Measurements from ENCODE around the gene ERMP1. TPM values are rescaled to one million over a fixed set of nuclear protein-coding genes. Genes with fewer than 3 reads are reported as not detected.
A peak's percentile ranks its signal among the peaks of the same experiment; 100 is the strongest.
"Not testable (repeated sequence)": the region's sequence is repeated elsewhere in the genome, so short reads cannot be mapped to it uniquely, and the experiment has no call there.

Gene ERMP1
- total RNA-seq, 1 experiment from 2014 or later = 17.8 TPM

DNA sequence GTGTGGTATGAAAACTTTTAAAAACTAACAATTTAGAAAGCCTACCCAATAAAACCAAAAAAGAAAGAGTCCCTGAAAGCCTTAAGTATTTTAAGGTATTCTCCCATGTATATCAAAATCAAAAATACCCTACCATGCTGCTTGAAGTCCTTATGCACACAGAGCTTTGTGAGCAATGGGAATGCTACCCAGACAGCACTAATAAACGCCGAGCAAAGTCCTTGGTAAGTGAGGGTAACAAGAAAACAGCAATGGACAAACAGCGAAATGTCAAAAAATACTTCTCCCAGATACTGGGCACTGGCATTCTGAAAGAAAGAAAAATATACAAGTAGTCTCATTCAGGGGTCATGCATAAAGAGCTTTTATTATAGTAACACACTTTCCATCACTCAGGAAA is 27.4 kb downstream of the ERMP1 start:
- no peaks in the 10 kb centered on the region for H3K9me2 ChIP-seq (replicated peaks; ENCODE audit: low read length)
- no peaks in the 10 kb centered on the region for H4K20me1 ChIP-seq (ENCODE audit: low read length)
- DNase-seq (no peak), ATAC-seq (no peak)
- BruUV-seq (replicated peaks) = no TSS peak
- H3K4me2 ChIP-seq (ENCODE audit: low read length) = no peak overlapping the region
- TF ChIP-seq, protein P1, sequence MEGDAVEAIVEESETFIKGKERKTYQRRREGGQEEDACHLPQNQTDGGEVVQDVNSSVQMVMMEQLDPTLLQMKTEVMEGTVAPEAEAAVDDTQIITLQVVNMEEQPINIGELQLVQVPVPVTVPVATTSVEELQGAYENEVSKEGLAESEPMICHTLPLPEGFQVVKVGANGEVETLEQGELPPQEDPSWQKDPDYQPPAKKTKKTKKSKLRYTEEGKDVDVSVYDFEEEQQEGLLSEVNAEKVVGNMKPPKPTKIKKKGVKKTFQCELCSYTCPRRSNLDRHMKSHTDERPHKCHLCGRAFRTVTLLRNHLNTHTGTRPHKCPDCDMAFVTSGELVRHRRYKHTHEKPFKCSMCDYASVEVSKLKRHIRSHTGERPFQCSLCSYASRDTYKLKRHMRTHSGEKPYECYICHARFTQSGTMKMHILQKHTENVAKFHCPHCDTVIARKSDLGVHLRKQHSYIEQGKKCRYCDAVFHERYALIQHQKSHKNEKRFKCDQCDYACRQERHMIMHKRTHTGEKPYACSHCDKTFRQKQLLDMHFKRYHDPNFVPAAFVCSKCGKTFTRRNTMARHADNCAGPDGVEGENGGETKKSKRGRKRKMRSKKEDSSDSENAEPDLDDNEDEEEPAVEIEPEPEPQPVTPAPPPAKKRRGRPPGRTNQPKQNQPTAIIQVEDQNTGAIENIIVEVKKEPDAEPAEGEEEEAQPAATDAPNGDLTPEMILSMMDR (conservative IDR thresholded peaks at IDR 0.05; ENCODE audit: low read depth, low read length) = no peak
- no peak for TF ChIP-seq EZH2 (IDR thresholded peaks at IDR 0.05; ENCODE audit: low read length, unreplicated experiment)
- H3K9me3 ChIP-seq (ENCODE audit: low read length) = no peaks in the 10 kb centered on the region
- no peak overlapping the region for H3K9ac ChIP-seq (ENCODE audit: low read length)
- ChIA-PET CTCF (no interaction called here), POLR2A (ENCODE audit: unreplicated experiment) (no interaction called here)
- no peaks in the 10 kb centered on the region for H3F3A ChIP-seq (ENCODE audit: low read length, unreplicated experiment)
- H3K27me3 ChIP-seq (ENCODE audit: low read length) = no peaks in the 10 kb centered on the region
- H3K36me3 ChIP-seq (ENCODE audit: low read depth, low read length) = peaks cover 10% of the 10 kb centered on the region
- no peak overlapping the region for H3K27ac ChIP-seq (ENCODE audit: low read length)
- no peak overlapping the region for H2AFZ ChIP-seq (ENCODE audit: low read length)
- H3K79me2 ChIP-seq (ENCODE audit: low read length) = no peaks in the 10 kb centered on the region
- no peak overlapping the region for H3K4me3 ChIP-seq (ENCODE audit: low read length)
- intact Hi-C loops (cut with micrococcal nuclease) = no loop called here
- peaks cover 14% of the 10 kb centered on the region for H3K4me1 ChIP-seq (ENCODE audit: insufficient read depth, low read length)

DNA sequence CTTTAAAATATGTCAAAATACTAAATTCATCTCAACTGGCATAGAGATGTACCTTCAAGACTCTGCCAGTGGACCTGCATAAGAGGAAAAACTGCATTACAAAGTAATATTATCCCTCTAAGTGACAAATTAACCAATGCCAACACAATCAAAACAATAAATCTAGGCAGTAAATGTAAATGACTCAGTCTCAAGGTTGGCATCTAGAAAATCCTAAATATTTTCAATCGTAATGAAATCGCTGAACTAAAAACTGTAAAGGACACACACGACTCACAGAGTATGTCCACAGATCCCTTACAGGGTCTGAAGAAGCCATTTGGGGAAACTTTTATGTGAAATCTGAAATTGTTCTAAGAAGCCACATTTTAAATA is 31.2 kb downstream of the ERMP1 start:
- Histone ChIP-seq H3K9ac (ENCODE audit: low read length) (no peak overlapping the region), H3K4me3 (ENCODE audit: low read length) (no peak overlapping the region), H3K4me2 (ENCODE audit: low read length) (0 out of 2 replicates have a peak overlapping the region, but pooled peaks have one; percentile 8), H3K27ac (ENCODE audit: low read length) (no peak overlapping the region), H4K20me1 (ENCODE audit: low read length) (no peaks in the 10 kb centered on the region), H3K9me3 (ENCODE audit: low read length) (no peaks in the 10 kb centered on the region), H3K27me3 (ENCODE audit: low read length) (no peaks in the 10 kb centered on the region), H3F3A (ENCODE audit: low read length, unreplicated experiment) (no peaks in the 10 kb centered on the region), H3K4me1 (ENCODE audit: insufficient read depth, low read length) (peaks cover 18% of the 10 kb centered on the region), H3K79me2 (ENCODE audit: low read length) (no peaks in the 10 kb centered on the region), H3K9me2 (replicated peaks; ENCODE audit: low read length) (no peaks in the 10 kb centered on the region), H3K36me3 (ENCODE audit: low read depth, low read length) (no peaks in the 10 kb centered on the region), H2AFZ (ENCODE audit: low read length) (no peak overlapping the region)
- BruUV-seq (replicated peaks) = no TSS peak
- DNase-seq = peak; percentile 47
- CTCF ChIA-PET = no interaction called here
- intact Hi-C loops (cut with micrococcal nuclease) = no loop called here
- POLR2A ChIA-PET (ENCODE audit: unreplicated experiment) = no interaction called here
- TF ChIP-seq EZH2 (IDR thresholded peaks at IDR 0.05; ENCODE audit: low read length, unreplicated experiment) (no peak), EZH2phosphoT487 (IDR thresholded peaks at IDR 0.05; ENCODE audit: borderline replicate concordance, low read length) (no peak)
- TF ChIP-seq, protein P1 (conservative IDR thresholded peaks at IDR 0.05; ENCODE audit: low read depth, low read length) = no peak
- ATAC-seq = peak; percentile 60

DNA sequence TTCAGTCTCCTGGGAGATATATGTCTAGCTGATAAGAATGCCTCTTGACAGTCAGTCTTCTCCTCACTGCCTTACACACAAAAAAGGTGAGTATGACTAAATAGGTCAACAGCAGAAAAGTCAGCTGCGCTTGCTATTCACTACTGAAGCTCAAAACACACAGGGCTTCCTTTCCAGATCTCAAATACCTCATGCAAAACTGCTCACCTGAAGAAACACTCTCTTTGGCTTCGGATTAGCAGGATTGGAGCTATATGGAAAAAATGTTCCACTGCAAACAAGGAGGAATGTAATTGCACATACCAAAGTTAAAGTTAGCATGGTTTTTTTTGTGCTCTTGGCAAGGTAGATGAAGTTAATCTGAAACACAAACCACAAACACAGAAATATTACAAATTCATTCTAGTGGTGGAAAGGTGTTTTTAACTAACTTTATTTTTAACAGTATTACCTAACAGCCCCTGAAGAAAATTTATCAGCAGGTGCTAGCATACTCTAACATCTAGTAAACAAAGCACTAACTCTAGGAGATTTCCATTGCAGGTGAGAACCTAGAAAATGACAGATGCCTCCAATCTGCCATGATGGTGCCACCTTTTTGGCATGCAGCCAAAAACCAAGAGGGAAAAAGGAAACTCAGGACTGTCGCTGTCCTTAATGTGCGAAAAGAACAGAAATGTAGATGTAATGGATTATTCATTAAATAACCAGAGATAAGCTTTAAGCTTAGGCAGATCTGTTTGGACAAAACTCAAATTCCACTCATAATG is 31.8 kb downstream of the ERMP1 start:
- ChIA-PET POLR2A (ENCODE audit: unreplicated experiment) (interaction anchor here (0.7 kb wide), 1 partner anchor 210 kb away, joined by 3 read pairs; no protein-coding TSS in a partner anchor), CTCF (no interaction called here)
- H3K9ac ChIP-seq (ENCODE audit: low read length) = no peak overlapping the region
- H3K36me3 ChIP-seq (ENCODE audit: low read depth, low read length) = no peaks in the 10 kb centered on the region
- H3K4me3 ChIP-seq (ENCODE audit: low read length) = no peak overlapping the region
- H4K20me1 ChIP-seq (ENCODE audit: low read length) = no peaks in the 10 kb centered on the region
- no peaks in the 10 kb centered on the region for H3K79me2 ChIP-seq (ENCODE audit: low read length)
- no TSS peak for BruUV-seq (replicated peaks)
- 0 out of 2 replicates have a peak overlapping the region, but pooled peaks have one; percentile 8 for H3K4me2 ChIP-seq (ENCODE audit: low read length)
- H3K27me3 ChIP-seq (ENCODE audit: low read length) = no peaks in the 10 kb centered on the region
- no peak overlapping the region for H2AFZ ChIP-seq (ENCODE audit: low read length)
- intact Hi-C loops (cut with micrococcal nuclease) = no loop called here
- DNase-seq = no peak
- ATAC-seq = no peak
- peaks cover 18% of the 10 kb centered on the region for H3K4me1 ChIP-seq (ENCODE audit: insufficient read depth, low read length)
- TF ChIP-seq EZH2 (IDR thresholded peaks at IDR 0.05; ENCODE audit: low read length, unreplicated experiment) (no peak), EZH2phosphoT487 (IDR thresholded peaks at IDR 0.05; ENCODE audit: borderline replicate concordance, low read length) (no peak)
- TF ChIP-seq, protein P1 (conservative IDR thresholded peaks at IDR 0.05; ENCODE audit: low read depth, low read length) = no peak
- H3K9me2 ChIP-seq (replicated peaks; ENCODE audit: low read length) = no peaks in the 10 kb centered on the region
- H3K27ac ChIP-seq (ENCODE audit: low read length) = no peak overlapping the region
- no peaks in the 10 kb centered on the region for H3F3A ChIP-seq (ENCODE audit: low read length, unreplicated experiment)
- no peaks in the 10 kb centered on the region for H3K9me3 ChIP-seq (ENCODE audit: low read length)

DNA sequence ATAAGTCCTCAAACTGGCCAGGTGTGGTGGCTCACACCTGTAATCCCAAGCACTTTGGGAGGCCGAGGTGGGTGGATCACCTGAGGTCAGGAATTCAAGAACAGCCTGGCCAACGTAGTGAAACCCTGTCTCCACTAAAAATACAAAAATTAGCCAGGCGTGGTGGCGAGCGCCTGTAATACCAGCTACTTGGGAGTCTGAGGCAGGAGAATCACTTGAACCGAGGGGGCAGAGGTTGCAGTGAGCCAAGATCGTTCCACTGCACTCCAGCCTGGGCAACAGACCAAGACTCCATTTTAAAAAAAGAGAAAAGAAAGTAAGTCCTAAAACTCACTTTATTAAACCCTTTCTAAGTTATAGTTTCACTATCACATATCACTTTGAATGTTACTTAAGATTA is 32.5 kb downstream of the ERMP1 start:
- H3F3A ChIP-seq (ENCODE audit: low read length, unreplicated experiment); H3K9ac ChIP-seq (ENCODE audit: low read length); CTCF ChIA-PET; DNase-seq; intact Hi-C loops (cut with micrococcal nuclease); H3K9me2 ChIP-seq (replicated peaks; ENCODE audit: low read length); H3K9me3 ChIP-seq (ENCODE audit: low read length); H3K79me2 ChIP-seq (ENCODE audit: low read length); BruUV-seq (replicated peaks); H4K20me1 ChIP-seq (ENCODE audit: low read length); H3K27me3 ChIP-seq (ENCODE audit: low read length); H3K4me3 ChIP-seq (ENCODE audit: low read length); H3K4me2 ChIP-seq (ENCODE audit: low read length); H3K27ac ChIP-seq (ENCODE audit: low read length); POLR2A ChIA-PET (ENCODE audit: unreplicated experiment); H3K36me3 ChIP-seq (ENCODE audit: low read depth, low read length); H2AFZ ChIP-seq (ENCODE audit: low read length); ATAC-seq: not testable (repeated sequence)
- peaks cover 18% of the 10 kb centered on the region for H3K4me1 ChIP-seq (ENCODE audit: insufficient read depth, low read length)

All from PC-3 (cell line).